ENCODE measurements around the gene SNCAIP.
A peak's percentile ranks its signal among the peaks of the same experiment; 100 is the strongest.

SNCAIP gene

GRCh38 chr5:122455939-122456338 is 143.9 kb downstream of the SNCAIP start:
- no peak for TF ChIP-seq CTCF (IDR thresholded peaks at IDR 0.05; ENCODE audit: control extremely low read depth, extremely low read depth, low read depth, missing control alignments)
- CTCF ChIA-PET, result no interaction called here
- DNase-seq (ENCODE audit: extremely low spot score), result no peak
- POLR2A ChIA-PET, result no interaction called here

- CTCF ChIA-PET, result interaction anchor here (1.4 kb wide), 1 partner anchor 12 kb away, joined by 3 read pairs; no protein-coding TSS in a partner anchor
- DNase-seq (ENCODE audit: extremely low spot score), result no peak
- POLR2A ChIA-PET, result no interaction called here
- TF ChIP-seq CTCF (IDR thresholded peaks at IDR 0.05; ENCODE audit: control extremely low read depth, extremely low read depth, low read depth, missing control alignments), result no peak
Measured at GRCh38 chr5:122457178-122457826, 145.3 kb downstream of the SNCAIP start.

GRCh38 chr5:122458278-122458872 is 146.3 kb downstream of the SNCAIP start:
- peak; percentile 48 for TF ChIP-seq CTCF (IDR thresholded peaks at IDR 0.05; ENCODE audit: control extremely low read depth, extremely low read depth, low read depth, missing control alignments)
- CTCF ChIA-PET, result interaction anchor here (1.0 to 1.4 kb wide), 3 partner anchors 11 to 26 kb away, joined by 3 read pairs; no protein-coding TSS in a partner anchor
- POLR2A ChIA-PET, result no interaction called here
- DNase-seq (ENCODE audit: extremely low spot score), result peak; percentile 24

GRCh38 chr5:122462486-122462885 is 150.4 kb downstream of the SNCAIP start:
- ChIA-PET CTCF (interaction anchor here (0.8 to 2.3 kb wide), 4 partner anchors 9 to 268 kb away, joined by 3 to 8 read pairs (median 4); no protein-coding TSS in a partner anchor), POLR2A (no interaction called here)
- TF ChIP-seq CTCF (IDR thresholded peaks at IDR 0.05; ENCODE audit: control extremely low read depth, extremely low read depth, low read depth, missing control alignments), result no peak
- DNase-seq (ENCODE audit: extremely low spot score), result no peak

DNA sequence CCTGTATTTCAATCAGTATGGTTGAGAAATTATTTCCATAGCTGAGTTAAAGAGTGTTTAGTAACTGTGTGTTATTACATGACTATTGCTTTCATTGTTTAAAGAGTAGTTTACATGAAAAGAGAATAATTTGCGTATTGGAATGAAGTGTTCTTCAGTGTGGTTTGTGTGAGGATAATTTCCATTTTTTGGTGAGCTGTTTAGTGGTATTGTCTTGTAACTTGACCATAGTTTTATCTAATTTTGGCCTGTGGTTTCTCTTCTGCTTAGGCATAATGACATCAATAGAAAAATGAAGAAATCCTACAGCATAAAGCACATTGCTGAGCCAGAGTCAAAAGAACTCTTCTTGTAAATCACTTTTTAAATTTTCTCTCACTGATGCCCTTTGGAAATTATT is 151.2 kb downstream of the SNCAIP start:
- no peak for DNase-seq (ENCODE audit: extremely low spot score)
- TF ChIP-seq CTCF (IDR thresholded peaks at IDR 0.05; ENCODE audit: control extremely low read depth, extremely low read depth, low read depth, missing control alignments), result no peak
- POLR2A ChIA-PET, result no interaction called here
- CTCF ChIA-PET, result interaction anchor here (1.6 to 2.3 kb wide), 3 partner anchors 10 to 268 kb away, joined by 4 to 8 read pairs (median 5); no protein-coding TSS in a partner anchor

DNA sequence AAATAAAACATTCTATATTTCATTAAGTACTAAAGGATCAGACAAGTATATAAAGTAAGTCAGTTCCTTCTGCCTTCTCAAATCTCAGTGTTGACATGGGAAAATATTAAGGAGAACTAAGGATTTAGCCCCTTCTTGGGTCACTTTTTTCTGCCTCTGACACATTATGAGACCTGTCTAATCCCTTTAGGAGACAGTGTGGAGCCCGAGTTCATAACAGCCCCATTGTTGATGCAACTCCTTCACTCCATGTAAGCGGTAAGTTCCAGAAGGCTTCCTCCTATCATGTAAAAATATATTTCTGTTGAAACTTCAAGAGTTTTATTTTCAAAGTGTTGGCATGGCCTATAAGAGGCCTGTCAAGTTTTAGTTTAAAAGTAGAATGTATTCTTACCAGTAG is 152.2 kb downstream of the SNCAIP start:
- POLR2A ChIA-PET, result no interaction called here
- no peak for TF ChIP-seq CTCF (IDR thresholded peaks at IDR 0.05; ENCODE audit: control extremely low read depth, extremely low read depth, low read depth, missing control alignments)
- no peak for DNase-seq (ENCODE audit: extremely low spot score)
- CTCF ChIA-PET, result no interaction called here

Data from GM10248 (cell line).